ENCODE data around the gene KANSL1.

DNA sequence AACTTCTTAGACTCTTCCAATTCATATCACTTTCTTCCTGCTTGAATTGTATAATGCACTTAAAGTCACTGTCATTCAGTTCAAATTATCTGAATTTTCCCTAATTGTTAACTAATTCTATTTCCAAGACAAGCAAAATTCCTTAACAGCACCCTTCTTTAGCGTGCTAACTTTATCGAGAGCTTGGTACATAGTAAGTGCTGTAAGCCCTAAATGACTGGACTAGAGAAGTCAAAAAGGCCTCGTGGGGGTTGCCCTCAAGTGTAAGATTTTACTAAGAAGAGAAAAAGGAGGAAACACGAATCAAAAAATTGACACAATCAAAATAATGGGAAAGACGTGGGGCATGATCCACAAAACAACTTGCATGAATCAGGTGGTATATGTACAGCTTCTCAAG lies 11.3 kb downstream of the KANSL1 start:
- TF ChIP-seq EZH2 (IDR thresholded peaks at IDR 0.05) (no peak), EZH2phosphoT487 (IDR thresholded peaks at IDR 0.05) (no peak)
- TF ChIP-seq, protein P1, sequence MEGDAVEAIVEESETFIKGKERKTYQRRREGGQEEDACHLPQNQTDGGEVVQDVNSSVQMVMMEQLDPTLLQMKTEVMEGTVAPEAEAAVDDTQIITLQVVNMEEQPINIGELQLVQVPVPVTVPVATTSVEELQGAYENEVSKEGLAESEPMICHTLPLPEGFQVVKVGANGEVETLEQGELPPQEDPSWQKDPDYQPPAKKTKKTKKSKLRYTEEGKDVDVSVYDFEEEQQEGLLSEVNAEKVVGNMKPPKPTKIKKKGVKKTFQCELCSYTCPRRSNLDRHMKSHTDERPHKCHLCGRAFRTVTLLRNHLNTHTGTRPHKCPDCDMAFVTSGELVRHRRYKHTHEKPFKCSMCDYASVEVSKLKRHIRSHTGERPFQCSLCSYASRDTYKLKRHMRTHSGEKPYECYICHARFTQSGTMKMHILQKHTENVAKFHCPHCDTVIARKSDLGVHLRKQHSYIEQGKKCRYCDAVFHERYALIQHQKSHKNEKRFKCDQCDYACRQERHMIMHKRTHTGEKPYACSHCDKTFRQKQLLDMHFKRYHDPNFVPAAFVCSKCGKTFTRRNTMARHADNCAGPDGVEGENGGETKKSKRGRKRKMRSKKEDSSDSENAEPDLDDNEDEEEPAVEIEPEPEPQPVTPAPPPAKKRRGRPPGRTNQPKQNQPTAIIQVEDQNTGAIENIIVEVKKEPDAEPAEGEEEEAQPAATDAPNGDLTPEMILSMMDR (IDR thresholded peaks at IDR 0.05): no peak
